Caki2 (cell line): ENCODE data around the gene PNMA6F. TPM values are rescaled to one million over a fixed set of nuclear protein-coding genes. Genes with fewer than 3 reads are reported as not detected.
"Not testable (repeated sequence)": the region's sequence is repeated elsewhere in the genome, so short reads cannot be mapped to it uniquely, and the experiment has no call there.

Experiments
- DNase-seq: peaks from one replicate; pipeline ENCODE4 v3.0.0-alpha.2; 2015; ENCODE audit warnings: low read depth
- in situ Hi-C: cut with HindIII; loops from 2 replicates; pipeline ENCODE4 v1.10.0; 2016; ENCODE audit warnings: low sequenced_read_pairs, low pct_unique_long_range_greater_than_20kb, mixed read lengths
- total RNA-seq: library from RNA; depleted of rRNA; stranded (reverse); fragments of >200 nt; shearing (Covaris generic); gene quantifications from 2 replicates; pipeline ENCODE4 v1.2.3, GENCODE V29; 2014; ENCODE audit warnings: low replicate concordance; rRNA removed

PNMA6F gene
- total RNA-seq, 1 experiment from 2014 or later = not detected

DNA sequence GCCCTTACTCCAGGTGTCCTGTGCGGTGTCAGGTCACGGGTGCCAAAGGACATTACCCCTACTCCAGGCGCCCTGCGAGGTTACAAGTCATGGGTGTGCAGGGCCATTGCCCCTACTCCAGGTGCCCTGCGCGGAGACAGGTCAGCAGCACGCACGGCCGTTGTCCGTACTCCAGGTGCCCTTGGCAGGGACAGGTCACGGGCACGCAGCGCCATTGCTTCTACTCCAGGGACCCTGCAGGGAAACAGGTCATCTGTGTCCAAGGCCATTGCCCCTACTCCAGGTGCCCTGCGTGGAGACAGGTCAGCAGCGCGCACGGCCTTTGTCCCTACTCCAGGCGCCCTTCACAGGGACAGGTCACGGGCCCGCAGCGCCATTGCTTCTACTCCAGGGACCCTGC is 49.0 kb downstream of the PNMA6F start:
- in situ Hi-C loops, DNase-seq: not testable (repeated sequence)

DNA sequence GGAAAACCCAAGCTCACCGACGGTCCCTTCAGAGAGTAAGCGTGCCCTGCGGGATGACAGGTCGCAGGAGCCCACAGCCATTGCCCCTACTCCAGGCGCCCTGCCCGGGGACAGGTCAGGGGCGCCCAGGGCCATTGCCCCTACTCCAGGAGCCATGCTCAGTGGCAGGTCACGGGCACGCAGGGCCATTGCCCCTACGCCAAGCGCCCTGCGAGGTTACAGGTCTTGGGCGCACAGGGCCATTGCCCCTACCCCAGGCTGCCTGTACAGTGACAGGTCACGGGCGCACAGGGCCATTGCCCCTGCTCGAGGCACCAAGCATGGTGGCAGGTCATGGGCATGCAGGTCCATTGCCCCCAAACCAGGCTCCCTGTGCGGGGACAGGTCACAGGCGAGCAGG is 49.5 kb downstream of the PNMA6F start:
- DNase-seq, in situ Hi-C loops: not testable (repeated sequence)

Other genes with a start within 250 kb of the PNMA6F start
- gene PNMA6A, start 249.3 kb downstream of the PNMA6F start, total RNA-seq = 6.1 and 11.8 TPM in 2 replicates
- gene MAGEA1, start 142.5 kb downstream of the PNMA6F start, total RNA-seq = not detected in 2 replicates
- gene ZNF275, start 12.4 kb upstream of the PNMA6F start, total RNA-seq = 4.0 and 6.1 TPM in 2 replicates
- gene PNMA6E, start 79.6 kb upstream of the PNMA6F start, total RNA-seq = 0.03 TPM in 1 of 2 replicates, not detected in the other
- not detected in 2 replicates for gene ZFP92, start 89.7 kb upstream of the PNMA6F start, total RNA-seq
- gene TREX2, start 124.3 kb upstream of the PNMA6F start, total RNA-seq = 0.78 TPM in 1 of 2 replicates, not detected in the other
- 55.5 and 76.7 TPM in 2 replicates for gene HAUS7, start 148.8 kb upstream of the PNMA6F start, total RNA-seq
- not detected in 2 replicates for gene BGN, start 173.2 kb upstream of the PNMA6F start, total RNA-seq
- not detected in 2 replicates for gene ATP2B3, start 195.9 kb upstream of the PNMA6F start, total RNA-seq